NCI-H146 treated with DMSO at 0.1 percent for 48 hours (cell line): ENCODE results near the gene IGSF3.

Experiments used
- DNase-seq: peaks from one replicate; lab custom pipeline; 2025; ENCODE audit not compliant: unreplicated experiment; lab: John Stamatoyannopoulos, UW

Gene IGSF3

DNA sequence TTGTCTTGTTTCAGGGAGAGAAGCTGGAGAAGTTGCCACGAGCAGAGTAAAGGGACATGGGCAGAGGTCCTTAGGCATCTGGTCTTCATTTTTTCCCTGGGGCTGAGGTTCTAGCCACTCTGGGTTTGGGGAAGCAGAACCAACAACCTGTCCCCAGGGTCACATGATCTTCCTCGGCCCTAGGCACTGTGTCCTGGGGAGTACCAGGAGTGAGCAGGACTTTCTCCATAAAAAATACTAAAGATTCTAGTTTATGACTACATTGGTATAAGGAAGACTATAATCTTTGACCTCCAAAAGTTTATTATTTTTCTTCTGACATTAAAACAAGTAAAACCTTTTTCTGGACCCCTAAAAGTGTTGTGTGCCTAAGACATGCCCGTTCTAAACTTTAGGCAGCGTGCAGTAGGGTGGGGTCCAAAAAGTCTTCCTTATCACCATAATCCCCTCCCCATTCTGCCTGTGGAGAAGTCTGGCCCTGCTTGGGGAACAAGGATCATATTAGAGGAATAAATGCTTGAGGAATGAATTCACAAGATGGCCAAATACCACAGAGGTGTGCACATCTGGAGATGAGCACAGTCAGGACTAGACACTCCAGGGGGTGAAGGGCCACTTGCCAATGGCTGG is 19.3 kb upstream of the IGSF3 start:
- no peak for DNase-seq

DNA sequence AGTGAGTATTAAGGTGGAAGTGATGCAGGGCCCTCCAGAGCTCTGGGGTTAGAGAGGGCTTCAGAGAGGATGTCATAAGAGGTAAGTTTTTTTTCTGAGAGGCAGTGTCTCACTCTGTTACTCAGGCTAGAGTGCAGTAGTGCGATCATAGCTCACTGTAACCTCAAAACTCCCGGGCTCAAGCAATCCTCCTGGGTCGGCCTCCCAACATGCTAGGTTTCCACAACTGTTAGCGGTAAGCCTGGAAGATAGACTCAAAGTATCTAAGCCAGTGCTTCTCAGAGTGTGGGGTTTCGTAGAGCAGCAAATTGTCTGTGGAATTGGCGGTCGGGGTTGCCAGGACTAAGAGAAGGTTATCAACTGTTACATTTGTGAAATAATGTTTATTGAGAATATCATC is 18.6 kb upstream of the IGSF3 start:
- DNase-seq: no peak

DNA sequence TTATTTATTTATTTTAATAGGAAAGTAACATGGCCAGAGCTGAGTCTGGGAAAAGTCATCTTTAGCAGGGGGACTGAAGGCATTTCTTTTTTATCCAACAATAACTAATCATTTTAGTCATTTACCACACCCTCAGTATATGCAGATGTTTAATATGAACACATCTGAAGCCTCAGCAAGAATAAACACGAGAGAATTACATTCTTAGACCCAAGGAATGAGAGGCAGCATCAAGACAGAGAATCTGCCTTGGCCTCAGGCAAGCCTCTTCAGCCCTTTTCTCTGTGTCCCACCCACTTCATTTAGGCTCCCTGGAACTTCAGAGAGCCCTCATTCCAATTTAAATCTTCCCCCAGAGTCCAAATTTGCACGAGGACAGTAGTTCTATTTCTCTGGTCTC is 17.0 kb upstream of the IGSF3 start:
- DNase-seq: no peak

DNA sequence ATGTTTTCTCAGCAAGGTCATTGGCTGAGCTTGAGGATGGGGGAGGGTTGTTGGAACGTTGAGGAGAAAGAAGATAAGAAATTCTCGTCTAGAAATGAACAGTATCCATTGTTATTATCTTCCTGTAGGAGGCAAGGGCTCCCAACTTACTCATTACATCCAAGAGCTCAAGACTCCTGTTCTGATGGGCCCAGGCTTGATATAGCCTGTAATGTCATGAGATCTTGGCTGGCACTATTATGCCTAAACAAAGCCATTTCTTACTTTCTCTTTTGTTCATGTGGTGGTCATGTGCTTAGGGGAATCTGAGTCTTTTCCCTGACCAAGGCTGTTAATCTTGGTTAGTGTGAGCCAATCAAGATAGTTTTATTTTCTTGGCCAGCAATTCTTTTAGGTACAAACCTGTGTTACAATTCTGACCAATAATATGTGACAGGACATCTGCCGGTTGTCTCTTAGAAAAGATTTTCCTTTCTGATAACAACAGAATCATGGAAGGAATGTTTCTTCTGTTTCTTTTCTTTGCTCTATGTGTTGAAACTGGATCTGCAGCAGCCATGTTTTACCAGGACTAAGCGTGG is 15.2 kb upstream of the IGSF3 start:
- no peak for DNase-seq

DNA sequence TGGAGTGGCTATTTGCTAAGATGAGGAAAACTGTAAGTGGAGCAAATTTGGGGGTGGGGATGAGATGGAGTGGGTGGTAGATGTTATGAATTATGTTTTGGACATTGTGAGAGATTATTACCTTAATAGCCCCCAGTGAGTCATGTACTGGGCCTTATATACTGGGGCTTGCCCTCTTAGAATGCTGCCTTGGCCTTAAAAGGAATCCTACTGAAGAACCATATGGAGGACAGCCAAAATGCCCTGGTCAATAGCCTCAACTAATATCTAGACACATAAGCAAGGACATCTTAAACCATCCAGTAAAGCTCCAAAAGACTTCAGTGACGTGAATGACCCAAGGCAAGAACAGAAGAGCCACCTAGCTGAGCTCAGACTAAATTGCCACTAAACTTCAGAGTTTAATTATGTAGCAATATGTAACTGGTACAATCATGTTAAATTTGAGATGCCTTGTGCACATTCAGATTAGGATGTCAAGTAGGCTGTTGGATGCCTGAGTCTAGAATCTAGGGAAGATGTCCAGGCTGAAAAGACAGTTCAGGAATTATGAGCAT is 13.9 kb upstream of the IGSF3 start:
- DNase-seq: no peak

DNA sequence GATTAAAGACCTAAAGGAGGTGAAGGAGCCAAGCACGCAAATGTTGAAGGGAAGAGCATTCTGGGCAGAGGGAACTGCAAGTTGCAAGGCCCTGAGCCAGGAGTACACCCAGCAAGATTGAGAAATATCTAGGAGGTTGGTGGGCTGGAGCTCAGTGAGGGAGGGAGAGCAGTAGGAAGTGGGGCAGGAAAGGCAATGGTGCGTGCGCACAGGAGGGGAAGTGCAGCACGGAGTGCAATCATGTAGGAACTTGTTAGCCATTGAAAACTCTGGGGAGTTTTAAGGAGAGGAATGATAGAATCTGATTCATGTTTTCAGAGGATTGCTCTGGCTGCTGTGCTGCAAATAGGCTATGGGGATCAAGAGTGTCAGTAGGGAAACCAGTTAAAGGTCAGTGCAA is 13.2 kb upstream of the IGSF3 start:
- no peak for DNase-seq

DNA sequence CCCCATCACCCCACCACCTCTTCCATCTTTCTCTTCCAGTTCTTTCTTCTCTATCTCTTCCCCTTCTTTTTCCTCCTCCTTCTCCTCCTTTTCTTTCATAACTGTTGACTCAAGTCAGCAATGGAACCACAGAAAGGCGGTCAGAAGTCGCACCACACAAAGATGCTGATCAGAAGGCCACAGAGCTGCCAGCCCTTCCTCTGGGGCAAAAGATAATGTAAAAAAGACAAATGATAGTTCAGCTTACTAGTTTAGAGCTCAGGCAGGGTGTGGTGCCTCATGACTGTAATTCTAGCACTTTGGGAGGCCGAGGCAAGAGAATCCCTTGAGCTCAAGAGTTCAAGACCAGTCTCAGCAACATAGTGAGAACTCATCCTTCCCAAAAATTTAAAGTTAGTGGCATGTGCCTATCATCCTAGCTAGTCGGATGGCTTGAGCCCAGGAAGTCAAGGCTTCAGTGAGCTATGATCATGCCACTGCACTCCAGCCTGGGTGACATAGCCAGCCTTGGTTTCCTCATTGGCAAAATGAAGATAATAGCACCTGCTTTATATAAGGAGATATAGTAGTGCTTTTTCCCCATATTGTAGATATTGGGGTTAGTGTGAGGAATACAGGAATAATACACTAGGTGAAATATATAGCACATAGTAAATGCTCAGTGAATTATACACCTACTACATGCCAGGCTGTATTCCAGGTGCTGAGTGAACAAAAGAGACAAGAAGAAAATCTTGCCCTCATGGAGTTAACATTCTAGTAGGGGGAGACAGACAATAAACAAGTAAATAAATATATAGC is 12.5 kb upstream of the IGSF3 start:
- DNase-seq: no peak

DNA sequence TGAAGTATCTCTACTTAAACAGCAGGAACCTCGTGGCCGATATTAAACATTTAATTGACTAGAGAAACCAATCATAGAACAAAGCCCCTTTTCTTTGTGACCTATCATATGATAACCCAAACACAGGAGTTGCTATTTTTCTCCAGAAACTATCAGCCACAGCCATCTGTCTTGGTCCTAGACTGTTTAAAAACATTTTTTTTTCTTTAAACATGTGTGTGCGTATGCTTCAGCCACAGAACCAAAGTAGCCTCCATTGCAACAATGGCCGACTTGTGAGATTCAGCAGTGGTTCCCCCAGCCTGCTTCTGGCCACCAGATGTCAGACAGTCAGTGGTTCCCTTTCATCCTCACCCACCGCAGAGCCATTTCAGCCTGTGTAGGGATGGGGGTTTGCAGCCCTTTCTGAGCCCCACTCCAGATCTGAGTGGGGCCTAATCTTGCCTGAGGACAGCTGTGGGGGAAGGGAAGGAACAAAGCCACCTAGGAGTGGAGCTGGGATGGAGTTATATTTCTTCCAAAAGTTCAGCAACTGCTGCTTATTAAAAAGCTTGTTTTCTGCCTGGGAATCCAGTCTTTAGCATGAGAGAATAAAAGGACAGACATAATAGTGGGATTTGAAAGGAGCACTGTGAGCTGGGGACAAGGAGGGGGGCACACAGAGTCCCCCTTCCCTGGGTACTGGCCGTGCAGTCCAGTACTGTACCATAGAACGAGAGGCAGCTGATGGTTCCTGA is 11.7 kb upstream of the IGSF3 start:
- no peak for DNase-seq

DNA sequence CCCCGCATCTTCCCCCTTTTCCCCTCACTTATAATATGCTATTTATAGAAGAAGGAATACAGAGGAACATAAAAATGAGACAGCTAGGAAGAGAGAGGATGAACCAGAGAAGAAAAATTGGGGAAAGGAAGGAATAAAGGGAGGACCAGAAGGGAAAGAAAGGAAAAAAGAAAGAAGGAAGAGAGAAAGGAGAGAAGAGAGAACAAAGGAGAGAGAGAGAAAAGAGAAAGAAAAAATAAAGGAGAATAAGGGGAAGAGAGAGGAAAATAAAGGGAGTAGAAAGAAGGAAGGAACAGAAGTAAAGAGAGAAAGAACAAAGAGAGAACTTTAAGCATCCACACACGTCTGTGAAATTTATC is 11.2 kb upstream of the IGSF3 start:
- DNase-seq: no peak

DNA sequence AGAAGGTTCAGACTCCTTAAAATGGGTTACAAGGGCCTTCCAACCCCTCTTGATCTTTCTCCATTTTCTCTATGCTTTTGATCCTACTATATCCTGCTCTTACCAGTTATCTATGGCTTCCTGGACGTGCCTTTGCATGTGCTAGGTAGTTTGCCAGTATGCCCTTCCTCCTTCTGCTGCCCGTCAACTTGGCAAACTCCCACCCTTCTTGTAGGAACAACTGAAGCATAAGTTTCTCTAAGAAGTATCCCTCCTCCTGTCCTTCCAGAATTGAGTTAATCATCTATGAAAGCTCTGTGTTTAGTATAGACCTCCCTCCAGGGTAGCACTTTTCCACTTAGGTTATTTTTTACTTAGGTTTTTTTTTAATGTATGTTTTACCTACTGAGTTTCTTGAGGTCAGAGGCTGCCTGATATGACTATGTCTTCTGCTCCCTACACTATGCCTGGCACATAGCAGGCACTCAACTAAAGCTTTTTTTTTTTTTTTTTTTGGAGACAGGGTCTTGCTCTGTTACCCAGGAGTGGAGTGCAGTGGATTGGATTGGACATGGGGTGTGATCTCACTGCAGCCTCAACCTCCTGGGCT is 10.0 kb upstream of the IGSF3 start:
- DNase-seq: no peak

DNA sequence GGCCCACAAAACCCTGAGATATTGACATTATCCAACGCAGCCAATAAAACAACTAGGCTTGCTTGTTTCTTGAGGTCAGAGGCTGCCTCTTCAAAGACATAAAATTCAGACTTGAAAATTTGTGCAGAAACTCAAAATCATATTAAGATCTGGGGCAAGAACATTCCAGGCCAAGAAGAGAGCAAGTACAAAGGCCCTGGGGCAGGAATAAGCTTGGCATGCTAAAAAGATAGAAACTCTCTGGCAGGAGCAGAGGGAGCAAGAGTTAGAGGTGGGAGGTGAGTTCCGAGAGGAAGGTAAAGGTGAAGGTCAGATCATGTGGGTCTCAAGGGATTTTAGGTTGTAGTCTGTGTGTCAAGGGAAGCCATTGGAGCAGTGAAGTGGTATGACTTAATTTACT is 8.8 kb upstream of the IGSF3 start:
- no peak for DNase-seq

DNA sequence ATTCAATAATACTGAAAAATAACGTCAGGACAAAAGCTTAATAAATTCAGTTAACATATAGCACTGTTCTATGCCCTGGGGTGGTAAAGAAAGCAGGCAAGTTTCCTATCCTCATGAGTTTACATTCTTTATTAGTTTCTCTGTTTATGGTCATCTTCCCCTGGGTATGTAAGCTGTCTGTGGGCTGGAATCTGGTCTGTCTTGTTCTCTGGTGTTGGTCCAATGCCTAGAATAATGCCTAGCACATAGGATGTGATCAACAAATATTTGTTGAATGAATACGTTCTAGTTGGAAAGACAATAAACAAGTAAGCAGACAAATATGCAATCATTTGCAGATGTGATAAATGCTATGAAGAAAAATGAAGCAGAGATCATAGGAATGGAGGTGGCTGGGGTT is 7.2 kb upstream of the IGSF3 start:
- DNase-seq: no peak

DNA sequence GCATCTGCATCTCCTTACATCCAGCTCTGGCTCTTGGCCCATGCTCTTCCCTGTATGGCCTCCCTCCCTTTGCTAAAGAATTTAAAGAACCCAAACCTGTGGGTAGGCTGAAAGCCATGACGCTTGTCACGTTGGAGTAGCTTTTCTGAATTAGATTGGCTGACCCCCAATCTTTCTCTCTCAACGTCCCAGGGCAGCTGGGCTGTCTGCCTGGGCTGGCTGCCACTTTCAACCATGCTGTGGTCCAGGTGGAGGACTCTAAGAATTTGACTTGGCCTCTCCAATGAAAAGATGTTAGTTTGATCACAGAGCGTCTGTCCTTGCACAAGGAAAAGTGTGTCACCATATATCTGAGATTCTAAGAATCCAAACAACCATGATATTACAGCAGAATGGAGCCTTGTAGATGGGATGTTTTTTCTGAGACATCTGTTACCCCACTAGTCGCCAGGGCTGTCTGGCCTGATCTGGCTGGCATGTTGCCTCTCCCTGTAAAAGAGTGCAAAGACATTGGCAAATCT is 6.5 kb upstream of the IGSF3 start:
- DNase-seq: no peak

DNA sequence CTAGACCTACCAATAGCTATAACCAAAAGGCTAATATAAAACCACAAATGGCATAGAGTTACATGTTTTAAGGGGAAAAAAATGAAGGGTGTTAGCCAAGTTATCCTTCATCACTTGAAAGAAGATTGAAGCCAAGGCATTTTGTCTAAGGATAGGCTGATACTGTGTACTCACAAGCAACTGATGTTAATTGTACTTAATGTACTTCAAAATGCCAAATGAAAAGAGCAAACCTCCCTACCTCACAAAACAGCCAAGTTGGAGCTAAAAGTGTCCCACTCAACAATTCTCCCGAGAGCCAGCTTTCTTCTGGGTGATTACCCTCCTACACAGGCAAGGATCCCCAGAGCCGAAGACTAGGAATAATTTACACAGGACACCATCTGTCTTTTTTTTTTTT is 4.4 kb upstream of the IGSF3 start:
- DNase-seq: no peak

DNA sequence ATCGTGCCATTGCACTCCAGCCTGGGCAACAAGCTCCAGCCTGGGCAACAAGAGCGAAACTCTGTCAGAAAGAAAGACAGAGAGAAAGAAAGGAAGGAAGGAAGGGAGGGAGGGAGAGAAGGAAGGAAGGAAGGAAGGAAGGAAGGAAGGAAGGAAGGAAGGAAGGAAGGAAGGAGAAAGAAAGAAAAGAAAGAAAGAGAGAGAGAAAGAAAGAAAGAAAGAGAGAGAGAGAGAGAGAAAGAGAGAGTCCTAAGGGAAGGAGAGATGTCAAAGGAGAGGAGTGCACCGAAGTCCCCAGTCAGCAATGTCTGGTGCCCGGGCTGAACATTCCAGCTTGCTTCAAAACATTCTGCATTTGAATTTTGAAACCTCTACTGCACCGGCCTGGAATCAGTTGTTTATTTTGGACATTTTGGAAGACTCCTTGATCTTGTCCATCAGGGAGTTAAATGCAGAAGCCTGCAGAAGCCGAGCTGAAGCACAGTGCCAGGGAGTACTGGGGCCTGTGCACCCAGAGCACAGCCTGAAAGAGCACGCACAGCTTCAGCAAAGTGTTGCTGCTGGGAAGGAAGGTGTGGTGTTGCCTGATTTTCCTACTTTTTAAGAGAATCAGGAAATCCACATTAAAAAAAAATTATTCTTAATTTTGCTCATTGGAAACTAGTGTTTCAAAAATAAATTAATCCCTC is 3.7 kb upstream of the IGSF3 start:
- no peak for DNase-seq

DNA sequence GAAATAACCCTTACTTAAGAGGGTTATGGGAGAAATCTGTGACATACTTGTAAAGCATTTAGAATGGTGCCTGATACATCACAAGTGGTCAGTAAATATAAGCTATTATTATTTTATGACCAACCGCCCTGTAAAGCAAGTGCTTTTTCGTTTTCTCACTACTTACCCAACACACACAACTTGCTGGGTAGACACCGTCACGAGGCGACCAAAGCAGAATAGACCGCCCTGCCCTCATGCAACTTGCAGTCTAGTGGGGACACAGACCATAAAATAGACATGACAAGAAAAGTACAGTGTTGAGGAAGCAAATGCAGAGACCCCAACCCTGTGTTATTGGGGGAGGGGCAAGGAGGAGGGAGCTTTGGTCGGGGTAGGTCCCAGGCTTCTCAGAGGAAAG is 744 bp upstream of the IGSF3 start:
- no peak for DNase-seq

DNA sequence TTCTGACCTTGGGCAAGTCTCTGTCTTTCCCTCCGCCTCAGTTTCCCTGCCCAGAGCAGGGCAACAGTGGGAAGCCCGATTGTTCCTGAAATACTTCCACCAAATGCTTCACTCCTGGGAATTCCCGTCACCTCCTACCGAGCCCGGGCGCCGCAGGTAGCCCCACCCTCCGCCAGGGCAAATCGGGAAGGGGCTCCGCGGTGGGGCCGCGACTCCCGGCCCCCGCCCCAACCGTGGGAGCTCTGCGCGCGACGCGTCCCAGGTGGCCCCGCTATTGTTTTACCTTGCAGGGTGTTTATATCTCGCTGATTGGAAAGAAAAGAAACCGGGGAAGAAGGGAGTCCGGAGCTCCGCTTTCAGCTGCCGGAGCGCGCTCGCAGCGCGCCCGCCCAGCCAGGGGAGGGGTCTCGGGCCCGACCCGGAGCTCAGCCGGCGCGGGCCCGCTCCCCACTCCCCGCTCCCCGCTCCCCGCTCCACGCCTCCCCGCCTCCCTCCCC is 407 bp downstream of the IGSF3 start:
- DNase-seq: peak; percentile 24

DNA sequence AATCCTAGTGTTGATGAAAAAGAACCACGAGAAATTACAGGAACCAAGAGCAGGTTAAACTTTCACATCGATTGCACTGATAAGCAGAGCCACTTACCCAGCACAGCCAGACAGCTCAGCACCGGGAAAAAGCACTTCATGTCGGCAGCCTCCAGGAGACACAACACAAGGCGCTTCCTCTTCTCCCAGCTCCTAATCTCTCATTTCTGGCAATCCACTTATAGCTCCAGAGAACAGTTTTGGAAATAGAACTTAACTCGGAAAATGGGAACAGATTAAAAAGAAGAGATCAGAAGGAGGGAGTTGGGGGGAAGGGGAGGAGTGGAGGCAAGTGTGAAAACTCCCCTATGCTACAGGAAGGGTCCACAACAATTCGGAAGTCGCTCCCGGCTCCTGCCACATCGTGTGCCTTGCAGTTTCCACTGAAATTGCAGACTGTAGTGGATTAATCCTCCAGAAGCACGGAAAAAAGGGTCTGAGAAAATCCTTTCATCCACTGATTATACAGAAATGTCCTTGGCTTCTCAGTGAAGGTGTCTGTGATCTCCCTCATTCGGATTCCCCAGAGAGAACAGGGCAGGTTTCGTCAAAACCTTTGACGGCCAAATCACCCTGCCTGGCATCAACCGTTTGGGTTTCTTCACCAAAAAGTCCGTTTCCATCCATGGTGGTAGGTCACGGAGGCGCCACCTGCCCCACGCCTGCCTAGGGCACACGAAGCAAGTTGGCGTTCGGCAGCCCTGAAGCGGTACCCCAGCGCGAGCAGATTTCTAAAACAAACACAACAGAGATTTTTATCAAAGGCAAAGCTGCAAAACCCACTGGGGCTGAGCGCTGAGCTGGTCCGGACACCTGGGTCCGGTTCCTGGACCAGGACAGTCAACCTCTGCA is 1.1 kb downstream of the IGSF3 start:
- no peak for DNase-seq

DNA sequence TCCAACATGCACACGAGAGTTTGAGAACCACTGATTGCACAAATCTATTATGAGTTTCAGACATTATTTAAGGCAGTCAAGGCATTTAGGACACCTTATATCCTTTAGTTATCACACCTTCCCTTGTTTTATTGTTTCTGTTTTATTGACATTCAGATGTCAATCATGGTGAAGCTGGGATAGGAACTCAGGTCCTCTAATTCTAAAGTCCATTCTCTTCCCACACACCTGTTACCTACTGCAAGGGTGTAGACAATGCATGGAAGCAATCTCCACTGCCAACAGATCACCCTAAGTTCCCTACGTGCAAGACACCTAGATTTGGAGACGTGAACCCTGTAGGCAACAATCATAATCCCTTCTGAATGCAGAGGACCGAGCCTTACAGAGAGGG is 2.6 kb downstream of the IGSF3 start:
- DNase-seq: no peak
